WTC11 (cell line): Measurements from ENCODE around the gene OGFOD2. TPM values are rescaled to one million over a fixed set of nuclear protein-coding genes. Genes with fewer than 3 reads are reported as not detected.

Experiments
- ATAC-seq: fragments of 200-7000 bp; cut with Tn5 transposase; 2 replicates; pipeline ENCODE4 v1.10.0; 2021; ENCODE audit warnings: mild to moderate bottlenecking, moderate library complexity
- CTCF ChIA-PET: fragments of 300-600 bp; sonication (Branson Sonifier 250); formaldehyde crosslinking; loops from one replicate; lab custom pipeline; 2021; ENCODE audit warnings: antibody characterized with exemption; lab: Charles Lee
- POLR2A ChIA-PET: fragments of 350-600 bp; sonication (Branson Sonifier 250); formaldehyde crosslinking; loops from one replicate; lab custom pipeline; 2021; ENCODE audit warnings: antibody characterized with exemption; lab: Charles Lee
- DNase-seq: peaks from one replicate; pipeline ENCODE4 v3.0.0; 2021; ENCODE audit warnings: low spot score
- H3K27ac Mint-ChIP-seq: 2 replicates; pipeline ENCODE4 v1.8.0; 2021; ENCODE audit warnings: mixed read lengths
- H3K27me3 Mint-ChIP-seq: 2 replicates; pipeline ENCODE4 v1.8.0; 2021; ENCODE audit warnings: low read depth, mild to moderate bottlenecking, moderate library complexity, mixed read lengths
- H3K36me3 Mint-ChIP-seq: 2 replicates; pipeline ENCODE4 v1.8.0; 2021; ENCODE audit warnings: mixed read lengths
- H3K4me1 Mint-ChIP-seq: 2 replicates; pipeline ENCODE4 v1.8.0; 2022; ENCODE audit warnings: mixed read lengths
- H3K4me3 Mint-ChIP-seq: 2 replicates; pipeline ENCODE4 v1.8.0; 2021; ENCODE audit warnings: mild to moderate bottlenecking, moderate library complexity, mixed read lengths
- H3K9me3 Mint-ChIP-seq: 2 replicates; pipeline ENCODE4 v1.8.0; 2021; ENCODE audit warnings: mixed read lengths
- ATF1 ChIP-seq: sonication (generic); formaldehyde crosslinking; IDR thresholded peaks from 2 replicates; pipeline ENCODE4 v1.8.1; 2023; ENCODE audit warnings: mild to moderate bottlenecking, moderate library complexity, missing genetic modification reagents
- CBFB ChIP-seq: sonication (generic); formaldehyde crosslinking; IDR thresholded peaks from 2 replicates; pipeline ENCODE4 v1.8.1; 2022; ENCODE audit warnings: mild to moderate bottlenecking, low read depth, missing genetic modification reagents
- FOXP1 ChIP-seq: sonication (generic); formaldehyde crosslinking; IDR thresholded peaks from 2 replicates; pipeline ENCODE4 v1.8.0; 2022; ENCODE audit warnings: missing genetic modification reagents, mild to moderate bottlenecking, moderate library complexity, borderline replicate concordance
- MYBL2 ChIP-seq: sonication (generic); formaldehyde crosslinking; IDR thresholded peaks from 2 replicates; pipeline ENCODE4 v1.8.1; 2023; ENCODE audit warnings: mild to moderate bottlenecking, moderate library complexity, missing genetic modification reagents
- NFE2L1 ChIP-seq: sonication (generic); formaldehyde crosslinking; IDR thresholded peaks from 2 replicates; pipeline ENCODE4 v1.8.1; 2023; ENCODE audit warnings: missing genetic modification reagents
- NR2C2 ChIP-seq: sonication (generic); formaldehyde crosslinking; IDR thresholded peaks from 2 replicates; pipeline ENCODE4 v1.8.0; 2022; ENCODE audit warnings: mild to moderate bottlenecking, missing genetic modification reagents
- OVOL2 ChIP-seq: fragments of 250-450 bp; sonication (Bioruptor Pico); IDR thresholded peaks from 2 replicates; pipeline ENCODE4 v1.9.0; 2021; ENCODE audit warnings: mild to moderate bottlenecking, borderline replicate concordance
- SMAD4 ChIP-seq: sonication (generic); formaldehyde crosslinking; IDR thresholded peaks from 2 replicates; pipeline ENCODE4 v1.8.0; 2022; ENCODE audit warnings: mild to moderate bottlenecking, missing genetic modification reagents
- TEAD4 ChIP-seq: sonication (generic); formaldehyde crosslinking; IDR thresholded peaks from 2 replicates; pipeline ENCODE4 v1.8.0; 2022; ENCODE audit warnings: mild to moderate bottlenecking, missing genetic modification reagents
- ZNF121 ChIP-seq: sonication (generic); formaldehyde crosslinking; IDR thresholded peaks from 2 replicates; pipeline ENCODE4 v1.8.0; 2023; ENCODE audit warnings: missing genetic modification reagents
- ZNF671 ChIP-seq: fragments of 250-450 bp; sonication (Bioruptor Pico); IDR thresholded peaks from 2 replicates; pipeline ENCODE4 v1.8.0; 2021; ENCODE audit warnings: mild to moderate bottlenecking
- total RNA-seq: library from RNA; stranded (reverse); gene quantifications from 3 replicates; pipeline ENCODE4 v1.2.3, GENCODE V29; 2021
- TF ChIP-seq, protein P1 (sequence below): fragments of 250-450 bp; sonication (Bioruptor Pico); IDR thresholded peaks from 2 replicates; pipeline ENCODE4 v1.9.0; 2021; ENCODE audit warnings: mild to moderate bottlenecking
- TF ChIP-seq, protein P2 (sequence below): sonication (generic); formaldehyde crosslinking; IDR thresholded peaks from 2 replicates; pipeline ENCODE4 v1.8.1; 2023; ENCODE audit warnings: mild to moderate bottlenecking, missing genetic modification reagents, borderline replicate concordance
- TF ChIP-seq, protein P3 (sequence below): sonication (generic); formaldehyde crosslinking; IDR thresholded peaks from 2 replicates; pipeline ENCODE4 v1.8.1; 2022; ENCODE audit warnings: low read depth, missing genetic modification reagents, borderline replicate concordance
- TF ChIP-seq, protein P4 (sequence below): sonication (generic); formaldehyde crosslinking; IDR thresholded peaks from 2 replicates; pipeline ENCODE4 v1.8.1; 2023; ENCODE audit warnings: mild to moderate bottlenecking, missing genetic modification reagents
- TF ChIP-seq, protein P5 (sequence below): sonication (generic); formaldehyde crosslinking; IDR thresholded peaks from 2 replicates; pipeline ENCODE4 v1.8.0; 2023; ENCODE audit warnings: missing genetic modification reagents
- TF ChIP-seq, protein P6 (sequence below): sonication (generic); formaldehyde crosslinking; IDR thresholded peaks from 2 replicates; pipeline ENCODE4 v1.8.1; 2023; ENCODE audit warnings: mild to moderate bottlenecking, missing genetic modification reagents
- TF ChIP-seq, protein P7 (sequence below): fragments of 250-450 bp; sonication (Bioruptor Pico); conservative IDR thresholded peaks from 2 replicates; pipeline ENCODE4 v1.9.0; 2021; ENCODE audit warnings: mild to moderate bottlenecking
- TF ChIP-seq, protein P8 (sequence below): sonication (generic); formaldehyde crosslinking; IDR thresholded peaks from 2 replicates; pipeline ENCODE4 v1.8.0; 2022; ENCODE audit warnings: mild to moderate bottlenecking, missing genetic modification reagents
- TF ChIP-seq, protein P9 (sequence below): sonication (generic); formaldehyde crosslinking; conservative IDR thresholded peaks from 2 replicates; pipeline ENCODE4 v1.8.1; 2023; ENCODE audit warnings: mild to moderate bottlenecking, low read depth, missing genetic modification reagents, moderate library complexity

The OGFOD2 gene
- total RNA-seq, 1 experiment from 2014 or later = 28.1 TPM

DNA sequence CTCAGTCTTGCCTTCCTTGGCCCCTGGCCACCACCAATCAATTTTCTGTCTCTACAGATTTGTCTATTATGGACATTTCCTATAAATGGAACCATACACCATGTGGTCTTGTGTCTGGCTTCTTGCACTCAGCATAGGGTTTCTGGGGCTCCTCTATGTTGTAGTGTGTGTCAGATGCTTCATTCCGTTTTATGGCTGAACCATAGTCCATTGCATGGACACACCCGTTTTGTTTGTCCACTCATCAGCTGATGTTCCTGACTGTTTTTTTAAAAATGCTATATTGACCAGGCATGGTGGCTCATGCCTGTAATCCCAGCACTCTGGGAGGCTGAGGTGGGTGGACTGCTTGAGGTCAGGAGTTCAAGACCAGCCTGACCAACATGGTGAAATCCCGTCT is 26.4 kb downstream of the OGFOD2 start:
- no peaks in the 10 kb centered on the region for H3K36me3 Mint-ChIP-seq
- no peaks in the 10 kb centered on the region for H3K4me1 Mint-ChIP-seq
- no peak for ATAC-seq
- DNase-seq = no peak
- POLR2A ChIA-PET = interaction anchor here (1.0 kb wide), 1 partner anchor 74 kb away, joined by 5 read pairs; no protein-coding TSS in a partner anchor
- no peaks in the 10 kb centered on the region for H3K27me3 Mint-ChIP-seq
- CTCF ChIA-PET = interaction anchor here (0.6 kb wide), 1 partner anchor 113 kb away, joined by 3 read pairs; no protein-coding TSS in a partner anchor
- TF ChIP-seq, protein P1, sequence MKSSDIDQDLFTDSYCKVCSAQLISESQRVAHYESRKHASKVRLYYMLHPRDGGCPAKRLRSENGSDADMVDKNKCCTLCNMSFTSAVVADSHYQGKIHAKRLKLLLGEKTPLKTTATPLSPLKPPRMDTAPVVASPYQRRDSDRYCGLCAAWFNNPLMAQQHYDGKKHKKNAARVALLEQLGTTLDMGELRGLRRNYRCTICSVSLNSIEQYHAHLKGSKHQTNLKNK (CRISPR knock-in tag) = no peak
- TF ChIP-seq NFE2L1 = no peak
- no peak for TF ChIP-seq TEAD4
- TF ChIP-seq, protein P2, sequence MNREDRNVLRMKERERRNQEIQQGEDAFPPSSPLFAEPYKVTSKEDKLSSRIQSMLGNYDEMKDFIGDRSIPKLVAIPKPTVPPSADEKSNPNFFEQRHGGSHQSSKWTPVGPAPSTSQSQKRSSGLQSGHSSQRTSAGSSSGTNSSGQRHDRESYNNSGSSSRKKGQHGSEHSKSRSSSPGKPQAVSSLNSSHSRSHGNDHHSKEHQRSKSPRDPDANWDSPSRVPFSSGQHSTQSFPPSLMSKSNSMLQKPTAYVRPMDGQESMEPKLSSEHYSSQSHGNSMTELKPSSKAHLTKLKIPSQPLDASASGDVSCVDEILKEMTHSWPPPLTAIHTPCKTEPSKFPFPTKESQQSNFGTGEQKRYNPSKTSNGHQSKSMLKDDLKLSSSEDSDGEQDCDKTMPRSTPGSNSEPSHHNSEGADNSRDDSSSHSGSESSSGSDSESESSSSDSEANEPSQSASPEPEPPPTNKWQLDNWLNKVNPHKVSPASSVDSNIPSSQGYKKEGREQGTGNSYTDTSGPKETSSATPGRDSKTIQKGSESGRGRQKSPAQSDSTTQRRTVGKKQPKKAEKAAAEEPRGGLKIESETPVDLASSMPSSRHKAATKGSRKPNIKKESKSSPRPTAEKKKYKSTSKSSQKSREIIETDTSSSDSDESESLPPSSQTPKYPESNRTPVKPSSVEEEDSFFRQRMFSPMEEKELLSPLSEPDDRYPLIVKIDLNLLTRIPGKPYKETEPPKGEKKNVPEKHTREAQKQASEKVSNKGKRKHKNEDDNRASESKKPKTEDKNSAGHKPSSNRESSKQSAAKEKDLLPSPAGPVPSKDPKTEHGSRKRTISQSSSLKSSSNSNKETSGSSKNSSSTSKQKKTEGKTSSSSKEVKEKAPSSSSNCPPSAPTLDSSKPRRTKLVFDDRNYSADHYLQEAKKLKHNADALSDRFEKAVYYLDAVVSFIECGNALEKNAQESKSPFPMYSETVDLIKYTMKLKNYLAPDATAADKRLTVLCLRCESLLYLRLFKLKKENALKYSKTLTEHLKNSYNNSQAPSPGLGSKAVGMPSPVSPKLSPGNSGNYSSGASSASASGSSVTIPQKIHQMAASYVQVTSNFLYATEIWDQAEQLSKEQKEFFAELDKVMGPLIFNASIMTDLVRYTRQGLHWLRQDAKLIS (CRISPR knock-in tag) = no peak
- TF ChIP-seq, protein P3, sequence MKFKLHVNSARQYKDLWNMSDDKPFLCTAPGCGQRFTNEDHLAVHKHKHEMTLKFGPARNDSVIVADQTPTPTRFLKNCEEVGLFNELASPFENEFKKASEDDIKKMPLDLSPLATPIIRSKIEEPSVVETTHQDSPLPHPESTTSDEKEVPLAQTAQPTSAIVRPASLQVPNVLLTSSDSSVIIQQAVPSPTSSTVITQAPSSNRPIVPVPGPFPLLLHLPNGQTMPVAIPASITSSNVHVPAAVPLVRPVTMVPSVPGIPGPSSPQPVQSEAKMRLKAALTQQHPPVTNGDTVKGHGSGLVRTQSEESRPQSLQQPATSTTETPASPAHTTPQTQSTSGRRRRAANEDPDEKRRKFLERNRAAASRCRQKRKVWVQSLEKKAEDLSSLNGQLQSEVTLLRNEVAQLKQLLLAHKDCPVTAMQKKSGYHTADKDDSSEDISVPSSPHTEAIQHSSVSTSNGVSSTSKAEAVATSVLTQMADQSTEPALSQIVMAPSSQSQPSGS (CRISPR knock-in tag) = no peak
- no peak for TF ChIP-seq ATF1 (CRISPR knock-in tag)
- TF ChIP-seq MYBL2 (CRISPR knock-in tag) = no peak
- no peak for TF ChIP-seq ZNF671 (CRISPR knock-in tag)
- TF ChIP-seq, protein P4, sequence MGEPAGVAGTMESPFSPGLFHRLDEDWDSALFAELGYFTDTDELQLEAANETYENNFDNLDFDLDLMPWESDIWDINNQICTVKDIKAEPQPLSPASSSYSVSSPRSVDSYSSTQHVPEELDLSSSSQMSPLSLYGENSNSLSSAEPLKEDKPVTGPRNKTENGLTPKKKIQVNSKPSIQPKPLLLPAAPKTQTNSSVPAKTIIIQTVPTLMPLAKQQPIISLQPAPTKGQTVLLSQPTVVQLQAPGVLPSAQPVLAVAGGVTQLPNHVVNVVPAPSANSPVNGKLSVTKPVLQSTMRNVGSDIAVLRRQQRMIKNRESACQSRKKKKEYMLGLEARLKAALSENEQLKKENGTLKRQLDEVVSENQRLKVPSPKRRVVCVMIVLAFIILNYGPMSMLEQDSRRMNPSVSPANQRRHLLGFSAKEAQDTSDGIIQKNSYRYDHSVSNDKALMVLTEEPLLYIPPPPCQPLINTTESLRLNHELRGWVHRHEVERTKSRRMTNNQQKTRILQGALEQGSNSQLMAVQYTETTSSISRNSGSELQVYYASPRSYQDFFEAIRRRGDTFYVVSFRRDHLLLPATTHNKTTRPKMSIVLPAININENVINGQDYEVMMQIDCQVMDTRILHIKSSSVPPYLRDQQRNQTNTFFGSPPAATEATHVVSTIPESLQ (CRISPR knock-in tag) = no peak
- TF ChIP-seq, protein P5, sequence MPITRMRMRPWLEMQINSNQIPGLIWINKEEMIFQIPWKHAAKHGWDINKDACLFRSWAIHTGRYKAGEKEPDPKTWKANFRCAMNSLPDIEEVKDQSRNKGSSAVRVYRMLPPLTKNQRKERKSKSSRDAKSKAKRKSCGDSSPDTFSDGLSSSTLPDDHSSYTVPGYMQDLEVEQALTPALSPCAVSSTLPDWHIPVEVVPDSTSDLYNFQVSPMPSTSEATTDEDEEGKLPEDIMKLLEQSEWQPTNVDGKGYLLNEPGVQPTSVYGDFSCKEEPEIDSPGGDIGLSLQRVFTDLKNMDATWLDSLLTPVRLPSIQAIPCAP (CRISPR knock-in tag) = no peak
- TF ChIP-seq, protein P6, sequence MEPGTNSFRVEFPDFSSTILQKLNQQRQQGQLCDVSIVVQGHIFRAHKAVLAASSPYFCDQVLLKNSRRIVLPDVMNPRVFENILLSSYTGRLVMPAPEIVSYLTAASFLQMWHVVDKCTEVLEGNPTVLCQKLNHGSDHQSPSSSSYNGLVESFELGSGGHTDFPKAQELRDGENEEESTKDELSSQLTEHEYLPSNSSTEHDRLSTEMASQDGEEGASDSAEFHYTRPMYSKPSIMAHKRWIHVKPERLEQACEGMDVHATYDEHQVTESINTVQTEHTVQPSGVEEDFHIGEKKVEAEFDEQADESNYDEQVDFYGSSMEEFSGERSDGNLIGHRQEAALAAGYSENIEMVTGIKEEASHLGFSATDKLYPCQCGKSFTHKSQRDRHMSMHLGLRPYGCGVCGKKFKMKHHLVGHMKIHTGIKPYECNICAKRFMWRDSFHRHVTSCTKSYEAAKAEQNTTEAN (CRISPR knock-in tag) = no peak
- TF ChIP-seq, protein P7, sequence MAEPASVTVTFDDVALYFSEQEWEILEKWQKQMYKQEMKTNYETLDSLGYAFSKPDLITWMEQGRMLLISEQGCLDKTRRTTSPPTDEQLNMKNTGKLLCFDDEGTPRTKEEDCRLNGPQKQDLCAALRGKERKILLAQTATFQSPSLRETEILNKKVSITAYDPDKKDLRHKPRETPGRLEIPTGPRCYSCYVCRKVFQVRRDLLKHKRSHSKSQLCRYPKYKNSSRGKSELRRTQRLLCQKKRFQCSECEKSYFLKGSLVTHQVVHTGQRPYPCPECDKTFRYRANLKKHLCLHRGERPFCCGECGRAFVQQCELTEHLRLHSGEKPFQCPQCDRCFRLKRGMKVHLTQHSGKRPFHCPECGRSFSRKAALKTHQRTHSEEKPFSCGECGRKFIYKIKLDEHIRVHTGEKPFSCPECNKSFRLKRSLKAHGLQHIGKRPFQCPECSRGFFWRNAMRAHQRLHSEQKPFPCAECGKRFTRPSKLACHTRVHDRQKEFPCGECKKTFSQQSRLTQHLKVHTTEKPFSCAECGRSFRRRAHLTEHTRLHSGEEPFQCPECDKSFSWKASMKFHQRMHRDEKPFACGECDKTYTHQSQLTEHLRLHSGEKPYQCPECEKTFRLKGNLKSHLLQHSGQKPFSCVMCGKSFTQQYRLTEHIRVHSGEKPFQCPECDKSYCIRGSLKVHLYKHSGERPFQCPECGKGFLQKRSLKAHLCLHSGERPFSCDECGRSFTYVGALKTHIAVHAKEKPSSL (CRISPR knock-in tag) = no peak
- no peak for TF ChIP-seq CBFB (CRISPR knock-in tag)
- no peak for TF ChIP-seq FOXP1 (CRISPR knock-in tag)
- TF ChIP-seq OVOL2 (CRISPR knock-in tag) = no peak
- no peak for TF ChIP-seq ZNF121 (CRISPR knock-in tag)
- TF ChIP-seq, protein P8, sequence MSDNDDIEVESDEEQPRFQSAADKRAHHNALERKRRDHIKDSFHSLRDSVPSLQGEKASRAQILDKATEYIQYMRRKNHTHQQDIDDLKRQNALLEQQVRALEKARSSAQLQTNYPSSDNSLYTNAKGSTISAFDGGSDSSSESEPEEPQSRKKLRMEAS (CRISPR knock-in tag) = no peak
- TF ChIP-seq, protein P9, sequence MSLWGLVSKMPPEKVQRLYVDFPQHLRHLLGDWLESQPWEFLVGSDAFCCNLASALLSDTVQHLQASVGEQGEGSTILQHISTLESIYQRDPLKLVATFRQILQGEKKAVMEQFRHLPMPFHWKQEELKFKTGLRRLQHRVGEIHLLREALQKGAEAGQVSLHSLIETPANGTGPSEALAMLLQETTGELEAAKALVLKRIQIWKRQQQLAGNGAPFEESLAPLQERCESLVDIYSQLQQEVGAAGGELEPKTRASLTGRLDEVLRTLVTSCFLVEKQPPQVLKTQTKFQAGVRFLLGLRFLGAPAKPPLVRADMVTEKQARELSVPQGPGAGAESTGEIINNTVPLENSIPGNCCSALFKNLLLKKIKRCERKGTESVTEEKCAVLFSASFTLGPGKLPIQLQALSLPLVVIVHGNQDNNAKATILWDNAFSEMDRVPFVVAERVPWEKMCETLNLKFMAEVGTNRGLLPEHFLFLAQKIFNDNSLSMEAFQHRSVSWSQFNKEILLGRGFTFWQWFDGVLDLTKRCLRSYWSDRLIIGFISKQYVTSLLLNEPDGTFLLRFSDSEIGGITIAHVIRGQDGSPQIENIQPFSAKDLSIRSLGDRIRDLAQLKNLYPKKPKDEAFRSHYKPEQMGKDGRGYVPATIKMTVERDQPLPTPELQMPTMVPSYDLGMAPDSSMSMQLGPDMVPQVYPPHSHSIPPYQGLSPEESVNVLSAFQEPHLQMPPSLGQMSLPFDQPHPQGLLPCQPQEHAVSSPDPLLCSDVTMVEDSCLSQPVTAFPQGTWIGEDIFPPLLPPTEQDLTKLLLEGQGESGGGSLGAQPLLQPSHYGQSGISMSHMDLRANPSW = no peak
- TF ChIP-seq SMAD4 = no peak
- no peak for TF ChIP-seq NR2C2 (CRISPR knock-in tag)
- H3K27ac Mint-ChIP-seq = no peak overlapping the region
- H3K4me3 Mint-ChIP-seq = no peak overlapping the region
- no peaks in the 10 kb centered on the region for H3K9me3 Mint-ChIP-seq
